ENCODE data around the gene UBE2J2.

Gene UBE2J2

GRCh38 chr1:1241588-1242219 lies 31.9 kb downstream of the UBE2J2 start:
- no peak for DNase-seq (ENCODE audit: low read depth in 1 of 2, low spot score in 1 of 2)

- no peak for DNase-seq (ENCODE audit: low read depth in 1 of 2, low spot score in 1 of 2)
Measured at GRCh38 chr1:1240822-1241587, 32.6 kb downstream of the UBE2J2 start.

- no peak for DNase-seq (ENCODE audit: low read depth in 1 of 2, low spot score in 1 of 2)
Measured at GRCh38 chr1:1240348-1240732, 33.3 kb downstream of the UBE2J2 start.

GRCh38 chr1:1239614-1240347 lies 33.9 kb downstream of the UBE2J2 start:
- no peak for DNase-seq (ENCODE audit: low read depth in 1 of 2, low spot score in 1 of 2)

- no peak for DNase-seq (ENCODE audit: low read depth in 1 of 2, low spot score in 1 of 2)
Measured at GRCh38 chr1:1239227-1239613, 34.4 kb downstream of the UBE2J2 start.

GRCh38 chr1:1238702-1239178 lies 34.9 kb downstream of the UBE2J2 start:
- DNase-seq (ENCODE audit: low read depth in 1 of 2, low spot score in 1 of 2), result no peak

GRCh38 chr1:1237874-1238701 lies 35.6 kb downstream of the UBE2J2 start:
- no peak for DNase-seq (ENCODE audit: low read depth in 1 of 2, low spot score in 1 of 2)

GRCh38 chr1:1236945-1237873 lies 36.4 kb downstream of the UBE2J2 start:
- DNase-seq (ENCODE audit: low read depth in 1 of 2, low spot score in 1 of 2), result no peak

- no peak for DNase-seq (ENCODE audit: low read depth in 1 of 2, low spot score in 1 of 2)
Measured at GRCh38 chr1:1236176-1236763, 37.4 kb downstream of the UBE2J2 start.

GRCh38 chr1:1235016-1235744 lies 38.5 kb downstream of the UBE2J2 start:
- DNase-seq (ENCODE audit: low read depth in 1 of 2, low spot score in 1 of 2), result no peak

- DNase-seq (ENCODE audit: low read depth in 1 of 2, low spot score in 1 of 2), result no peak
Measured at GRCh38 chr1:1234180-1234808, 39.4 kb downstream of the UBE2J2 start.

GRCh38 chr1:1233567-1233892 lies 40.1 kb downstream of the UBE2J2 start:
- DNase-seq (ENCODE audit: low read depth in 1 of 2, low spot score in 1 of 2), result no peak

- DNase-seq (ENCODE audit: low read depth in 1 of 2, low spot score in 1 of 2), result no peak
Measured at GRCh38 chr1:1232796-1233566, 40.7 kb downstream of the UBE2J2 start.

- no peak for DNase-seq (ENCODE audit: low read depth in 1 of 2, low spot score in 1 of 2)
Measured at GRCh38 chr1:1232208-1232795, 41.4 kb downstream of the UBE2J2 start, which contains the start of gene B3GALT6. Gene B3GALT6 (plus strand): TSS chr1:1232237. CDS start chr1:1232279, 42 bp downstream.

GRCh38 chr1:1231400-1232207 lies 42.0 kb downstream of the UBE2J2 start, which contains the start of gene SDF4:
Gene SDF4 (minus strand): TSS chr1:1232001. CDS start chr1:1228772, 3,229 bp downstream.
- DNase-seq (ENCODE audit: low read depth in 1 of 2, low spot score in 1 of 2), result peak; percentile 88 to 94

- DNase-seq (ENCODE audit: low read depth in 1 of 2, low spot score in 1 of 2), result no peak
Measured at GRCh38 chr1:1230656-1231399, 42.8 kb downstream of the UBE2J2 start.
